Epithelial cell of prostate (primary cell): ENCODE data around the gene ABHD6.

Source experiments
- DNase-seq: peaks from one replicate; pipeline ENCODE4 v3.0.0-alpha.2; 2011; ENCODE audit warnings: low read depth, low spot score
- H3K27ac ChIP-seq: fragments of 450-650 bp; 2 replicates; pipeline ENCODE4 v1.5.1; 2017; ENCODE audit warnings: mild to moderate bottlenecking

ABHD6 gene

DNA sequence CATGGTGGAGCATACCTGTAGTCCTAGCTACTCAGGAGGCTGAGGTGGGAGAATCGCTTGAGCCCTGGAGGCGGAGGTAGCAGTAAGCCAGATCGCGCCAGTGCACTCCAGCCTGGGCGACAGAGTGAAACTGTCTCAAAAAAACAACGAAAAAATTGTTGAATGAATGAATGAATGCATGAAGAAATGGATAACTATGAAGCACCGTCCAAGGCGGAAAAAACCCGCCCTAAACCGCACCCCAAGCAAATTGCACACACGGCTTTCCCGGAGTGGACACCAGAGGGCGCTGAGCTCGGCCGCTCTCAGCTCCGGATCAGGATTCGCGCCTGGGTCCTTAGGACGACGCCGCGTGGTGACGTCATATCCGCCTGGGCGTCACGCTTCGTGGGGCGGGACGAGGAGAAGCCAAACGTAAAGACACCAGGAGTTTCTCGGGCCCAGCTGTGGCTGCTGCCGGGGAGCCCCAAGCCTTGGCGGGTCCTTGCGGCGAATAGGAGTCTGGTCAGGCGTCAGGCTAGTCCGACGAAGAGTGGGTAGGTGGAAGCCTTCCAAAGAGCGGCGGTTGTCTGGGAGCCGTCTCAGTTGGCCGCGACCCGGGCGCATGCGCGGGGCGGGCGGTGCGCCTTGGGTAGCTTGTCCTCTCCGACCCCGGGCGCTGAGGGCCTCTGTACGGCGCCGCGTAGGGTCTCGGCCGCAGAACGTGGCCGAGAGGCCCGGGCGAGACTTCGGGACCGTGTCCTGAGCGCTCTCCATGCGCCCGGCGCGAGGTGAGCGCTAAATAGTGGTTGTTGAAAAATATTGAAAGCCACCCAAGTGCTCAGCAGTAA lies 68.5 kb downstream of the ABHD6 start, which contains the start of the genes HTD2 and RPP14:
Gene HTD2, plus strand, starts transcription at position 639 of the 830 bp plus-strand sequence. CDS start 11,094 bp downstream, outside the sequence.
Gene RPP14, plus strand, starts transcription at position 364 of the 830 bp plus-strand sequence. CDS start 4,085 bp downstream, outside the sequence.
- DNase-seq = peak; percentile 81
- H3K27ac ChIP-seq = peak within 1 kb of the TSS; percentile 91

DNA sequence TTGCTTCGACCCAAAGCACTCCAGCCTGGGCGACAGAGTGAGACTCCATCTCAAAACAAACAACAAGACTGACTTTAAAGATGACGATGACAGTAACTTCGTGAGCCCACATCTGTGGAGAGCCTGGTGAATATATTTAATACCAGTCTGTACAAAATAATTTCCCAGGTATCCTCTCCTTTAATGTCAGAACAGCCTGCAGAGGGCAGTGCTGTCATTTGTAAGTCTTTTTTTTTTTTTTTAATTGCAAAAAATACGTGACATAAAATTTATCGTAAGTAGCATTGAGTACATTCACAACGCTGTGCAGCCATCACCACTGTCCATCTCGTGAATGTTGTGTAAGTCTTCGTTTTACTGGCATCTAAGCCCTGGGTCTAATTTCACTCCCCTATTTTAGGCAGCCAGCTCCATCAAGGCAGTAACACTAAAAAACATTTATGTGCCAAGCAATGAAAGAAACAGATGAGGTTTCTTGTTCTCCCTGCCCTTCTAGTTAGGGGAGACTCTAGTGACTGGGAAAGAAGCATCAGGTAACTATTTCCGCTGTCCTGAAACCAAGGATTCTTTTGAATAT lies 70.1 kb downstream of the ABHD6 start:
- peak; percentile 37 for DNase-seq
- peak overlapping the region; percentile 91 for H3K27ac ChIP-seq

DNA sequence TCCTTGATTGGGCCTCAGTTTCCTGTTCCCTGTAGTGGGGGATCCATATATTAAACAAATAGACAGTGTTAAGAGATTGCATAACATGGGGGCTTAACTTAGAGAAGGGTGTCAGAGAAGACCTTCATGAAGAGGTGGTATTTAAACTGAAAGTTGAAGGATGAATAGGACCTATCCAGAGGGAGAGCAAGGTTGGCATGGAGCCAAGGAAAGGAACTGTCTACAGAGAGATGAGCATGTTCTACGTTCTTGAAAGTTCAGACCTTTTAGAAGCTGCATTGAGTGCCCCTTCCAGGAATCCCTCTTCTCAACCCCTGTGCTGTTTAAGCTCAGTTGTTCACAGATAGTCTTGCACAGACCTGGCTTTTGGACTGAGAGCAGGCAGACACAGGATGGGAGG lies 71.1 kb downstream of the ABHD6 start:
- H3K27ac ChIP-seq = no peak overlapping the region
- DNase-seq = no peak

DNA sequence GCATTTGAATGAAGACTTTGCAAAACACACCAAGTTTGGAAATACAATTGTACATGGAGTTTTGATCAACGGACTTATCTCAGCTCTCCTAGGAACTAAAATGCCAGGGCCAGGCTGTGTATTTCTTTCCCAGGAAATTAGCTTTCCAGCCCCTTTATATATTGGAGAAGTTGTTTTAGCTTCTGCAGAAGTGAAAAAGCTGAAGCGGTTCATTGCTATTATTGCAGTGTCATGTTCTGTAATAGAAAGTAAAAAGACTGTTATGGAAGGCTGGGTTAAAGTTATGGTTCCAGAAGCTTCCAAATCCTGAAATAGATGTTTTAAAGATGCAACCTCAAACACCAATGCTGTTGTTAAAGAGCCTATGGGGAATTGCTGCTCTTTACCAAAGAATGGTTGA lies 80.2 kb downstream of the ABHD6 start:
- no peak for DNase-seq
- no peak overlapping the region for H3K27ac ChIP-seq

DNA sequence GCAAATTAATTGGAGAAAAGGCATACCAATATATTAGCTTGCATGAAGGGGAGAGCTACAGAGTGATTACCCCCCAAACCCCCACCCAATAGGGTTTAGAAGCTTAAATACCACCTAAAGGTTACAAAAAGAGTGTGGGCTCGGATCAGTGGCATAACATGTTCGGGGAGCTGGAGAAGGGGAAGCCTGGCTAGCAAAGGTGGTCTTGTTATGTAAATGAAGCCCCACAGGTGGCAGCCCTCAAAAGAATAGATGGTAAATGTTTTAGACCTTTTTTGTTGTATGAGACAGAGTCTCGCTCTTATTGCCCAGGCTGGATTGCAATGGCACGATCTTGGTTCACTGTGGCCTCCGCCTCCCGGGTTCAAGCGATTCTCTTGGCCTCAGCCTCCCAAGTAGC lies 84.2 kb downstream of the ABHD6 start:
- DNase-seq = no peak
- no peak overlapping the region for H3K27ac ChIP-seq

DNA sequence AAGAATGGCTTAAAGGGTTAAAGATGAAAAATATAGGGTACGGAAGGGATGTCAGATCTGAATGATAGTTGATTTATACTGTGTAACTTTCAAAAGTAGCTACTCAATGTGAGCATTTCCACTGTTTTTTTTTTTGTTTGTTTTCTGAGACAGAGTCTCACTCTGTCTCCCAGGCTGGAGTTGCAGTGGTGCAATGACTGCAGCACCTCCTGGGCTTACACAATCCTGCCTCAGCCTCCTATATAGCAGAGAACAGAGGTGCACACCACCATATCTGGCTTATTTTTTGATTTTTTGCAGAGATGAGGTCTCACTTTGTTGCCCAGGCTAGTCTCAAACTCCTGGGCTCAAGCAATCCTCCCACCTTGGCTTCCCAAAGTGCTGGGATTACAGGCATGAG lies 85.2 kb downstream of the ABHD6 start:
- no peak overlapping the region for H3K27ac ChIP-seq
- no peak for DNase-seq

DNA sequence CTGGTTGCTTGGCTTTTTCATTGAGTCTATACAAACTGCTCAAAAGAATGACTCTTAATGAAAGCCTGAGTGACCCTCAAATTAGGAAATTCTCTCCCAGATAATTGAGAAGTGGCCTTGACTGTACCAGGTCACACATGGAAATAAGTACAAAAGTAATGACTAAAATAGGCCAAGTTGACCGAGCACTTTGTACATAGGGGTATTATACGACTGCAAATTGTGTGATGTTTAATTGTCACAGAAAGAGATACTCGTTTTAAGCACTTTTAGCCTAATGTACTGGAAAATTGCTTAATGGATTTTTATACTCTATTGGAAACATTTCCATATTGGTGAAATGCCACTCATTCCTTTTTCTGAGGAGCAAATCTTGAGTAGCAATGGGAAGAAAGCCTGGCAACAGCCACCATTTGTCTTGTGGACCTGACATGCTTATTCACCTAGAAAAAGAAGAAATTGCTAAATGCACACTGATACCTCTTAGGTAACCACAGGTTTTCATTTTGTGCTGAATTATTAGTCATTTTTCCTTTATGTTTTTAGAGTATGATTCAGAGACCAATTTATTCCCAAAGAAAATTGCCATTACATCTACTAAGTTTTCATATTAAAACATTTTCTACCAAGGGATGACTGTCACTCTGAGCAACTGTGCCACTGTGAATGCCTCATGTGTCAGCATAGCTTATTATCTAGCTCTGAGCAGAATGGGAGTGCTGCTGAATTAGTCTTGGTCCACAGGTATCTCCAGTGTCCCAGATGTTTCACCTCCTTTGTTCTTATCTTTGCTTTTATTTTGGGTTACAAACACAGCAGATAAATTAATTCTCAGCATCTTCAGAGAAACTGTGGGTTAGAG lies 86.2 kb downstream of the ABHD6 start:
- DNase-seq = no peak
- no peak overlapping the region for H3K27ac ChIP-seq

DNA sequence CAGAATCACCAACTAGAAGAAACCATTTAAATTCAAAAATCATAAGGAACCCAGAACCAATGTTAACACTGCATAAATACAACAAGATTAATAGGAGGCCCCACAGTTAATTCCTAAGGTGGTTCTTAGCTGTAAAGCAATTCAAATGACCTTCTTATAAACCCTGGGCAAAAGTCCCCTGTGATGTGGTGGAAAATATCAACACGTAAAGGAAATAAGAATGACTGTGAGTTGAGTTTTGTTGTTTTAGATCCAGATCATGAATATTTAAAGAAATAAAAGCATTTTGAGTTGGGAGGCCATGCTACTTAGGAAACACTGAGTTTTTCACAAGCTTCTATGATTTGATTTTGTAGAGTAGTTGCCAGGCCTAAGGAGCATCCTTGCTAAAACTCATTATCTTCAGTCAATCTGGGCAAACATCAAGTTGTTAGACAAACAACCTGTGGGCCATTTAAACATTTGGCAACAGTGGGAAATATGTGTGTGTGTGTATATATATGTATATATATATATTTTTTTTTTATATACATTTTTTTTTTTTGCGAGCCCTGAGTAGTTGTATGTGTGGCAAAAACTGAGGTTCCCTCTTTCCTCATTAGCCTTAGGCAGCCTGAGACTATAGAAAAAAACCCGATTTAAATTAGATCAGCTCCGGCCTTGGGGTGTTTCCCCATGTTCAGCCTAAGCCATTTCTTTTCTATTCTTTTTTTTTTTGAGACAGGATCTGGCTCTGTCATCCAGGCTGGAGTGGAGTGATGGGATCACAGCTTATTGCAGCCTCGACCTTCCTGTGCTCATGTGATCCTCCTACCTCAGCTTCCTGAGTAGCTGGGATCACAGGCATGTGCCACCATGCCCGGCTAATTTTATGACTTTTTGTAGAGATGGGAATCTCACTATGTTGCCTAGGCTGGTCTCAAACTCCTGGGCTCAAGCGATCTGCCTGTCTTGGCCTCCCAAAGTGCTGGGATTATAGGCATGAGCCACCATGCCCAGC lies 87.1 kb downstream of the ABHD6 start:
- DNase-seq = no peak
- H3K27ac ChIP-seq = peak overlapping the region; percentile 18

DNA sequence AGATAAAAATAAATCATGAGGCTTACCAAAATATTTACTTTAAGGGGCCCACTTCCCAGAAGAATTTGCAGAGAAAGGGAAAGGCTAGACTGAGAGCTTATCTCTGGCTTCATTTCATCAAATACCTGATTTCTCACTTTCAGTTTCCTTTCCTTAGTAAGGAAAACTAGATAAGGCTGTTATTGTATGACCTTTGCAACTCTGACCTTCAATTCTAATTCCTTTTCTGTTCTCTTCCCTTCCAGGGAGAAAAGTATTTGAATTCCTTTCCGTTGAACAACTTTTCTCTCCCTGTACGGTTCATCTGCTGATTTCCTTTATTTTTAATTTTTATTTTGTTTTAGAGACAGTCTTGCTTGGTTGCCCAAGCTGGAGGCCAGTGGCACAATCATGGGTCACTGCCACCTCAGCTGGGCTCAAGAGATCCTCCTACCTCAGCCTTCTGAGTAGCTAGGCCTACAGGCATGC lies 88.0 kb downstream of the ABHD6 start:
- H3K27ac ChIP-seq = peak overlapping the region; percentile 18
- DNase-seq = no peak

DNA sequence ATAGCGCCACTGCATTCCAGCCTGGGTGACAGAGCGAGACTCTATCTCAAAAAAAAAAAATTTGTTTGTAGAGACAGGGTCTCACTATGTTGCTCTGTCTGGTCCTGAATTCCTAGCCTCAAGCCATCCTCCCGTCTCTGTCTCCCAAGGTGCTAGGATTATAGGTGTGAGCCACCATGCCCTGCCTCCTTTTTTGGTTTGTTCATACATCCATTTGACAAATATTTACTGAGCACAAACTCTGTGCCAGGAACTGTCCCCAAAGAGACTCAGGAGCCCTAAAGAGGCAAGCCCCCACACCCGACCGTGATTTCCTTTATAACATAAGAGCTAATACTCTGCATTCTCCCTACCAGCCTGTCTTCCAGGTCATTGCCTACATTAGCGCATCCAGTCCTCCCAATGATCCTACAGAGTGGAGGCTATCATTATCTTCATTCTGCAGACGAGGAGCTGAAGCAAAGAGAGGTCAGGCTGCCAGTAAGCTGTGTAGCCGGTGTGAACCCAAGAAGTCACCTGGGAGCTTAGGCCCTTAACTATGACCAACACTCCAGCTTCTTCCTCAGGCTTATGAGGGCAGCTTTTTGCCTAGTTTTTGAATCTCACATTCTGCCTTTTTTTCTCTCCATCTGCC lies 88.8 kb downstream of the ABHD6 start:
- no peak for DNase-seq
- no peak overlapping the region for H3K27ac ChIP-seq

DNA sequence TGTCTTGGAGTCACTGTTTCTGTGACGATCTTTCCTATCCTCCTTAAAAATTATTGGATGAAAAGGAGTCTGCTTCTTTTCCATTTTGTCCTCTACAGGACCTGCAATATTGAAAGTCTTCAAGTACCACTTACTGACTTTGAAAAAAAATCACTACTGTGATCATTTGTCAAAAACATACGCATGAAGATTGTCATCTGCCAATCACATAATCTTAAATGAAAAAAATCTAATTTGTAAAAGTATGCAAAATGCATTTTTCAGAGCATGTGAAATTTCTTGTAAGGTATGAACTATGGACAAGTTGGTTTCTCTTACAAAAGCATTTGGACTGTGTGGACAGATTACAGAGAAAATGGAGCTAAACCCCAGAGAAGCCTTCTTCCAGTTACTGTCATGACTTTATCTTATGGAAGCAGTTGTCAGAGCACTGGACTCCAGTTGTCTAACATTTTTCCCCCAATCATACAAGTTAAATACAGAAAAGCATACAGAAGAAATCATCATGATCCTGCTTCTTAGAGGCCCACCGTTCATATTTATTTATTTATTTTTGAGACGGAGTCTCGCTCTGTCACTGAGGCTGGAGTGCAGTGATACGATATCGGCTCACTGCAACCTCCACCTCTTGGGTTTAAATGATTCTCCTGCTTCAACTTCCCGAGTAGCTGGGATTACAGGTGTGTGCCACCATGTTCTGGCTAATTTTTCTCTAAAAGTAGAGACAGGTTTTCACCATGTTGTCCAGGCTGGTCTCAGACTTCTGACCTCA lies 91.7 kb downstream of the ABHD6 start:
- no peak for DNase-seq

DNA sequence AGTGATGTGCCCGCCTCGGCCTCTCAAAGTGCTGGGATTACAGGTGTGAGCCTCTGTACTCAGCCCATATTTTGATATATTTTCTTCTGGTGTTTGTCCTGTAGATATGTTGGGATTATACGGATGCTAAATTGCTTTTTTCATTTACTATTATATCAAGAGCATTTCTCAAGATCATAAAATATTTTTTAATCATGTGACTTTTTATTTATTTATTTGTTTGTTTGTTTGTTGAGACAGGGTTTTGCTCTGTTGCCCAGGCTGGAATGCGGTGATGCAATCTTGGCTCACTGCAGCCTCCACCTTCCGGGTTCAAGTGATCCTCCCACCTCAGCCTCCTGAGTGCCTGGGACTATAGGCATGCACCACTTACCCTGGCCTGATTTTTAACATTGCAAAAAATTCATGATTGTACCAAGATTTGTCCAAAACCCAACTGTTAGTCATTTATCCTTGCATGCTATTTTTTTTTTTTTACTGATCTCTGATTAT lies 92.4 kb downstream of the ABHD6 start:
- DNase-seq = no peak
- H3K27ac ChIP-seq = no peak overlapping the region

More for the DNA sequence above, 91.7 kb downstream of the ABHD6 start:
- no peak overlapping the region for H3K27ac ChIP-seq

DNA sequence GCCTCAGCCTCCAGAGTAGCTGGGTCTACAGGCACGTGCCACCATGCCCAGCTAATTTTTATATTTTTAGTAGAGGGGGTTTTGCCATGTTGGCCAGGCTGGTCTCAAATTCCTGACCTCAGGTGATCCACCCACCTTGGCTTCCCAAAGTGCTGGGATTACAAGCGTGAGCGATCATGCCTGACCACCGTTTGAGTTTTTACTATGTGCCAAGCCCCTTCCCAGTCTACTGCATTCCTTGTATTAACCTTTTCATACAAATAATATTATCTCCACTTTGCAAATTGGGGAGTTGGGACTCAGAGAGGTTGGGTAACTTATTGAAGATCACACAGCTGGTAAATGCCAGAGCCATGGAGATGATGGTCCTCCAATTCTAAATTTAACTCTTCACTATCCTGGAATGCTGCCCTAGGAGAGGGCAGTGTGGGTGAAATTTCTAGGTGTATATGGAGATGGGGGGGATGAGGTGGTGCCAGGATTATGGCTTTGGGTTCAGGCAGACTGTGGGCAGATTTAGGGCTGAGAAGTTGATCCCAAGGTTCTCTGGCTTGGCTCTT lies 94.1 kb downstream of the ABHD6 start:
- no peak for DNase-seq
- no peak overlapping the region for H3K27ac ChIP-seq

DNA sequence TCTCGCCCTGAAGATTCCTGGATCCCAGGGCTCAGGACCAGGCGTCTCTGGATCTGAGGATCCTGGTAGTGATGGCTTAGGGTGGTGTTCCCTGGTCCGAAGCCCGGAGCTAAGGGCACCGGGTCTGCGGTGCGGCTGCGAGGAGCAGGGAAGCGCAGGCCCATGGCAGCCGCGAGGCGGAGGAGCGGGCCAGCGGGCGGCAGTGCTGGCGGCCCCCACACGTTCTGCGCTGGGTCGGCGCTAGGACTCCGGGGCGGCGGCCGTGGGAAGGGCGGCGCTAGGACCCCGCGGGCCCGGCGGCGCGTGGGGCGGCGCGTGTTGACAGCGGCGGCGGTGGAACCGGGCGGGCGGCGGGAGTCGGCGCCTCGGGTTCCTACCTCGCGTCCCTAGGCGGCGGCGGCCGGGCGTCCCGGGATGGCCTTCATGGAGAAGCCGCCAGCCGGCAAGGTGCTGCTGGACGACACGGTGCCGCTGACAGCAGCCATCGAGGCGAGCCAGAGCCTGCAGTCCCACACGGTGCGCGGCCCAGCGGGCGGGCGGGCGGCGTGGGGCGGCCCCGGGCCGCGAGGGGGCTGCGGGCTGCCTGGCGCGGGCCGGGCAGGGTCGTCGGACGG lies 95.1 kb downstream of the ABHD6 start, which contains the start of gene PXK:
Gene PXK, plus strand, starts transcription at position 318 of the 614 bp plus-strand sequence. Its CDS starts 97 bp downstream, at position 415.
- peak within 1 kb of the TSS; percentile 97 for H3K27ac ChIP-seq
- DNase-seq = no peak

DNA sequence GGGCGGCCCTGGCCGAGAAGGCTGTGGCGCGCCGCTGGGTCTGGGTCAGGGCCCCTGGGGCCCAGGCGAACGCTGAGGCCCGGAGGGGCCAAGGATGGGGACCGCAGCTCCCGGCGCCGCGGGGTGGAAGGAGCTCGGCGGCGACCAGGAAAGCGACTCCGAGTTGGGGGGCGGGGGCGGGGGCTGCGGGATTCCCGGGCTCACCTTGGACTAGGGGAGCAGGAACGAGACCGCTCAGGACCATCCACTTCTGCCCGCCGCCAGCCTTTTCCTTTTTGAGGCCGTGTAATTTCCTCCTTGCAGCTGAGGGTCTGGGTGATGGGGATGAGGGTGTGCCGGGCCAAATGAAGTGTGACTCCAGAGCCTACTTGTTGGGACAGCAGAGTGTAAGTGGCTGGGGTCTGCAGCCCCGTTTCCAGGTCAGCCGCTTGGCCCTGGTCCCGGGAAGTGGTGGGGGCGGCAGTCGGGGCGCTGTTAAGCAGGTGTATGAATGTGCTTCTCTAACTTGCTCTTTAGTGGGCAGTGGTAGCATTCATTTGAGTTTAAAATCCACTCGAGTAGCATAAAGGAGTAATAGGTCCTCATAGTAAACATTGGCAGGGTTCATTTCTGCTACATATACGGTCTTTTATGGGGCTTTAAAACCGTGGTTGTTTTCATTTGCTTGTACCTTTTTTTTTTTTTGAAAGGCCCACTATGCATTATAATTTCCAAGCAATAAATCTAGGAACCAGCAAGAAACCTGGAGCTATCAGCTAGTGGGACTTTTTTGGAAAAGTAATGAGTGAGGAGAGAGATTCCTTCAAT lies 95.8 kb downstream of the ABHD6 start:
- peak overlapping the region; percentile 97 for H3K27ac ChIP-seq
- DNase-seq = no peak

DNA sequence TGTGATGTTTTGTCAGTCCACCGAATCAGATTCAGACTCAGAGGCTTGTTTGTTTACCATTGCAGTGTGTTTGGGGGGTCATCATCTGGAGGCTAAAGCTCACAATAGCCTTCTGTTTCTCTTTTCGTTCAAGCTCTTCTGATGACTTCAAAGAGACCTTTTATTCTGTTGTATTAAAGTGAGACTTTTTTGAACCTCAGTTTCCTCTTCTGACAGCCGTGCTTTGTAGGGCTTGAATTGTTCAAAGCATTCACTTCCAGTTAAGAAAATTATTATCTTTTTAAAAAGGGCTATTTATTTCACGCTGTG lies 96.4 kb downstream of the ABHD6 start:
- peak overlapping the region; percentile 97 for H3K27ac ChIP-seq
- no peak for DNase-seq

DNA sequence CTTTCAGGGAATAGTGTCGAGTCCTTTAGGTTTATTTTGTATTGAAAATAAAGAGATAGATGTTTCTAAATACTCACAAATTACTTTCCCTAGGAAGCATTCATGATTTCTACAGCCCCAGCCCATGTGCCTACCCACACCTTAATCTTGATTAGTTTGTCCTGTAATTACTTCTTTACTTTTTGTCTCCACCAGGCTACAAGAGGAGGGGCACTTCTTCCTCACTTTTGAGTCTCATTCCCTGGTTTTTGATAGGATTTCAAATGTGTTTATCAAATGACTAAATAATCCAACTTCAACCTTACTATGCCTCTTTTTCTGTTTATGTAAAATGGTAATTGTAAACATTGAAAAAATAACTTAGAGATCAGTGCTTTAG lies 96.9 kb downstream of the ABHD6 start:
- no peak for DNase-seq
- peak overlapping the region; percentile 97 for H3K27ac ChIP-seq
